ENCODE data around the gene EMX1.

Gene EMX1

GRCh38 chr2:72954376-72955227 lies 37.3 kb downstream of the EMX1 start:
- FAIRE-seq (no peak), DNase-seq (ENCODE audit: insufficient read length, low spot score) (no peak)
- TF ChIP-seq CTCF (IDR thresholded peaks at IDR 0.05; ENCODE audit: insufficient read depth, missing control alignments) = no peak

GRCh38 chr2:72955228-72956049 lies 38.1 kb downstream of the EMX1 start:
- no peak for FAIRE-seq
- no peak for TF ChIP-seq CTCF (IDR thresholded peaks at IDR 0.05; ENCODE audit: insufficient read depth, missing control alignments)
- DNase-seq (ENCODE audit: insufficient read length, low spot score) = no peak

- no peak for FAIRE-seq
- no peak for DNase-seq (ENCODE audit: insufficient read length, low spot score)
- no peak for TF ChIP-seq CTCF (IDR thresholded peaks at IDR 0.05; ENCODE audit: insufficient read depth, missing control alignments)
Measured at GRCh38 chr2:72956050-72956395, 38.7 kb downstream of the EMX1 start.

- no peak for TF ChIP-seq CTCF (IDR thresholded peaks at IDR 0.05; ENCODE audit: insufficient read depth, missing control alignments)
- FAIRE-seq (no peak), DNase-seq (ENCODE audit: insufficient read length, low spot score) (no peak)
Measured at GRCh38 chr2:72956936-72957335, 39.6 kb downstream of the EMX1 start.

- DNase-seq (ENCODE audit: insufficient read length, low spot score) = no peak
- TF ChIP-seq CTCF (IDR thresholded peaks at IDR 0.05; ENCODE audit: insufficient read depth, missing control alignments) = no peak
- no peak for FAIRE-seq
Measured at GRCh38 chr2:72958542-72959385, 41.4 kb downstream of the EMX1 start.

GRCh38 chr2:72959554-72959953 lies 42.2 kb downstream of the EMX1 start:
- DNase-seq (ENCODE audit: insufficient read length, low spot score) (no peak), FAIRE-seq (no peak)
- no peak for TF ChIP-seq CTCF (IDR thresholded peaks at IDR 0.05; ENCODE audit: insufficient read depth, missing control alignments)

Data from D721Med (cell line).